ENCODE data around the gene PRSS2. TPM values are rescaled to one million over a fixed set of nuclear protein-coding genes. Genes with fewer than 3 reads are reported as not detected.
"Not testable (repeated sequence)": the region's sequence is repeated elsewhere in the genome, so short reads cannot be mapped to it uniquely, and the experiment has no call there.

PRSS2 gene
- total RNA-seq, 1 donor from 2014 or later: not detected

DNA sequence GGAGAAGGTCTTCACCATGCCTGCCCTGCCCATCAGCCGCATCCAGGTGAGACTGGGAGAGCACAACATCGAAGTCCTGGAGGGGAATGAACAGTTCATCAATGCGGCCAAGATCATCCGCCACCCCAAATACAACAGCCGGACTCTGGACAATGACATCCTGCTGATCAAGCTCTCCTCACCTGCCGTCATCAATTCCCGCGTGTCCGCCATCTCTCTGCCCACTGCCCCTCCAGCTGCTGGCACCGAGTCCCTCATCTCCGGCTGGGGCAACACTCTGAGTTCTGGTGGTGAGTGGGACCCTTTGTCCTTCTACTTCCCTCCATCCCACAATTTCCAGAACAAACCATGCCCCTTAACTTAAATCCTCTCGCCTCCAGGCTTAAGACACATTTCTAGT, 2.5 kb downstream of the PRSS2 start:
- Histone ChIP-seq H3K36me3 (no peaks in the 10 kb centered on the region), H3K4me3 (no peak overlapping the region), H3K4me1 (no peaks in the 10 kb centered on the region), H3K27me3 (ENCODE audit: low read depth) (peaks cover 18% of the 10 kb centered on the region), H3K9me3 (replicated peaks) (no peaks in the 10 kb centered on the region), H3K27ac (replicated peaks) (no peak overlapping the region)
- DNase-seq: no peak
- intact Hi-C loops (cut with micrococcal nuclease): no loop called here
- TF ChIP-seq, protein P1, sequence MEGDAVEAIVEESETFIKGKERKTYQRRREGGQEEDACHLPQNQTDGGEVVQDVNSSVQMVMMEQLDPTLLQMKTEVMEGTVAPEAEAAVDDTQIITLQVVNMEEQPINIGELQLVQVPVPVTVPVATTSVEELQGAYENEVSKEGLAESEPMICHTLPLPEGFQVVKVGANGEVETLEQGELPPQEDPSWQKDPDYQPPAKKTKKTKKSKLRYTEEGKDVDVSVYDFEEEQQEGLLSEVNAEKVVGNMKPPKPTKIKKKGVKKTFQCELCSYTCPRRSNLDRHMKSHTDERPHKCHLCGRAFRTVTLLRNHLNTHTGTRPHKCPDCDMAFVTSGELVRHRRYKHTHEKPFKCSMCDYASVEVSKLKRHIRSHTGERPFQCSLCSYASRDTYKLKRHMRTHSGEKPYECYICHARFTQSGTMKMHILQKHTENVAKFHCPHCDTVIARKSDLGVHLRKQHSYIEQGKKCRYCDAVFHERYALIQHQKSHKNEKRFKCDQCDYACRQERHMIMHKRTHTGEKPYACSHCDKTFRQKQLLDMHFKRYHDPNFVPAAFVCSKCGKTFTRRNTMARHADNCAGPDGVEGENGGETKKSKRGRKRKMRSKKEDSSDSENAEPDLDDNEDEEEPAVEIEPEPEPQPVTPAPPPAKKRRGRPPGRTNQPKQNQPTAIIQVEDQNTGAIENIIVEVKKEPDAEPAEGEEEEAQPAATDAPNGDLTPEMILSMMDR (IDR thresholded peaks at IDR 0.05; ENCODE audit: borderline replicate concordance): no peak

DNA sequence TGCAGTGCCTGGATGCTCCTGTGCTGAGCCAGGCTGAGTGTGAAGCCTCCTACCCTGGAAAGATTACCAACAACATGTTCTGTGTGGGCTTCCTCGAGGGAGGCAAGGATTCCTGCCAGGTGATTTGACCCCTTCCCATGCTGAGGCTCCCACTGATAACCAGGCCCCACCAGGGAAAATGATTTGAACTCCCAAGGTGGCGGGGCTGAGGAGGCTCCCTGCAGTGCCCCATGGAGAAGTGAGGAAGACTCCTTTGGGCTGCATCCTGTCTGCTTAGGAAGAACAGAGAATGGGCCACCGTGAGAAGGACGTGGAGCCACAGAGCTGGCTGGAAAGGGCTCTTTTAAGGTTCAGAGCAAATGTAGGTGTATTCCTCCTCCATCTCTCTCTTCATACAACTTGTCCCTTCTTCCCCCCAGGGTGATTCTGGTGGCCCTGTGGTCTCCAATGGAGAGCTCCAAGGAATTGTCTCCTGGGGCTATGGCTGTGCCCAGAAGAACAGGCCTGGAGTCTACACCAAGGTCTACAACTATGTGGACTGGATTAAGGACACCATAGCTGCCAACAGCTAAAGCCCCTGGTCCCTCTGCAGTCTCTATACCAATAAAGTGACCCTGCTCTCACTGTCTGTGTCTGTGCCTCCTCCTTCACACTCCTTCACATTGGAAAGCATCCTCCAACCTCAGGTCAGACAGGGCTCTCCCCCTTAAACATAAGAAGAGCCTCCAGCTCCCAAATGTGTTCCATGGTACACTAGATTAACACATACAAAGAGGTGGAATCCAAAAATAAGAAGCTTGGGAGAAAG, 3.4 kb downstream of the PRSS2 start:
- DNase-seq: no peak
- TF ChIP-seq, protein P1 (IDR thresholded peaks at IDR 0.05; ENCODE audit: borderline replicate concordance): no peak
- intact Hi-C loops (cut with micrococcal nuclease): no loop called here
- Histone ChIP-seq H3K27me3 (ENCODE audit: low read depth) (peaks cover 12% of the 10 kb centered on the region), H3K4me3 (no peak overlapping the region), H3K9me3 (replicated peaks) (no peaks in the 10 kb centered on the region), H3K4me1 (no peaks in the 10 kb centered on the region), H3K36me3 (no peaks in the 10 kb centered on the region), H3K27ac (replicated peaks) (no peak overlapping the region)

DNA sequence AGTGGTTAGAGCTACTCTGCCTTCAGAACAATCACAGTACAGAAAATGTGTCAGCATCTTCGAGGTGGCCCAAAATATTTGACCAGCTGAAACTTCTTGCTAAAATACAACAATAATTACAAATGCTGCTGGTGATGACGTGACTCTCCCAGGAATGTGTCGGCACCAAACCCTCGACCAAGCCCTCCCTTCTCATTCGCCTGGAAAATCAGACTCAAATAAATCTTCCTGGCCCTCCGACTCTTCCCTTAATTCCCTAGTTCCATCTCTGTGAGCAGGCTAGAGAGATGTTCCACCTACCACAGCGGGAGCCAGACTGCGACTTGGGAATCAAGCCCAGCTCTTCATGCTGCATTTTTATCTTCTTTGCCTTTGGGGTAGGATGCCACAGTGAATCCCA, 4.1 kb downstream of the PRSS2 start:
- Histone ChIP-seq H3K27me3 (ENCODE audit: low read depth) (peaks cover 10% of the 10 kb centered on the region), H3K36me3 (no peaks in the 10 kb centered on the region), H3K9me3 (replicated peaks) (no peaks in the 10 kb centered on the region), H3K27ac (replicated peaks) (no peak overlapping the region), H3K4me1 (no peaks in the 10 kb centered on the region), H3K4me3 (no peak overlapping the region)
- TF ChIP-seq, protein P1 (IDR thresholded peaks at IDR 0.05; ENCODE audit: borderline replicate concordance): no peak
- no peak for DNase-seq
- intact Hi-C loops (cut with micrococcal nuclease): no loop called here

DNA sequence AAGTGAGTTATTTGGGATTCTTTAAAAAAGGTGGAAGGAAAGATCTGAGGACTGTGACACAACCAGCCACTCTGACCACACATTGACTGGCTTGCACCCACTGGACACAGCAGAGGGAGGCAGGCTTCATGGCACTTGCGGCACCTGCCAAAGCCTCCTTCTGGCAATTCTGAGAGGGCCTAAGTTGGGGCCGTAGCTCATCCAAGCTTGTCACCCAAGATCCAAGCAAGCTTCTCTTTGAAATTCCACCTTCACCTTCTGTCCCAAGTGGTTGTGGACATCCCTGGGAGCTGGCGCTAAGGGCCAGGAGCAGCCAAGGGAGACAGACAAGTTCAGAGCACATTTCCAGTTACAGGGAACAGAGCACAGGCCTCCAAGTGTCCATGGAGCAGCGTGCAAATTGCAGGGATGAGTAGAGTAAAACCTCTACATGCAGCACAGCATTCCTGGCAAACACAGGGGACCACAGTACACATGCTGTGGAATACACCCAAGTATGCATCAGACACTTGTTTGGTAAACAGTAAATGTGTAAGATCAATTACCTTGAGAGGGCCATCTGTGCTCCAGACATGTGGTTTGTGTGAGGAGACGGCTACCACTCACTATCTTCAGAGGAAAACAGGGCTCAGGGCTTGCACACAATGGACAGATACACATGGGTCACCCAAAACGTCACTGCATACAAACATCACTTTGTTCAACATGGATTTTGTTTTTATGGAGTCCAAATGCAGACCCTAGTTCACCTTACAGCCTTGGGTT, 4.8 kb downstream of the PRSS2 start:
- H3K27me3 ChIP-seq (ENCODE audit: low read depth); H3K36me3 ChIP-seq; H3K4me3 ChIP-seq; DNase-seq; H3K9me3 ChIP-seq (replicated peaks); H3K4me1 ChIP-seq; H3K27ac ChIP-seq (replicated peaks); intact Hi-C loops (cut with micrococcal nuclease): not testable (repeated sequence)

DNA sequence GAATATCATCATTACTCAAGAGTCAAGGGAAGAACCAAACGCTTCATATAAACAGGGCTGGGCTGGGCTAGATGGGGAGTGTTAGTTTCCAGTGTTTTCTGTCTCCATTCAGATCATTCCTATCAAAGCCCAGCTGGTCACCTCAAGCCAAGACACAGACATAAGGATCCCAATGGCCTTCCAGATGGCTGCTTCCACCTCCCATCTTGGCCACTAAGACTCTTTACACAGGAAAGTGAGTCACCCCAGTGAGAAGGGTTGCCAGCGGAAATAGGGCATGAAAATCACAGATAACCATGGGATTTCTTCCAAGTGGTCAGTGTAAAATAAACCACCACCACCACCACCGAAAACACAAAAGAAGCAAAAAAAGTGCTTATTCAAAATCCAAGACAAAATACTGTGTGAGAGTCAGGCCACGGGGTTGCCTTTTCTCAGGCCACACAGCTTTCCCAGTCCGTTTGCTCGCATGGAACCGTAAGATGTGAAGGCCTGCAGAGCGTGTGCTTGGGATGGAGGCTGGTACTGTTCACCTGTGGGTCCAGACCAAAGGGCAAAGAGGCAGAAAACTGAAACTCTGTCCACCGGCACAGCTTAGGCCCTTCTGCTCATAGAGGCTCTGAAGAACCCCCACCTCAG, 5.6 kb downstream of the PRSS2 start:
- H3K4me1 ChIP-seq: no peaks in the 10 kb centered on the region
- H3K9me3 ChIP-seq (replicated peaks): no peaks in the 10 kb centered on the region
- no peak overlapping the region for H3K27ac ChIP-seq (replicated peaks)
- intact Hi-C loops (cut with micrococcal nuclease): no loop called here
- no peak for DNase-seq
- TF ChIP-seq, protein P1 (IDR thresholded peaks at IDR 0.05; ENCODE audit: borderline replicate concordance): no peak
- H3K4me3 ChIP-seq: no peak overlapping the region
- H3K27me3 ChIP-seq (ENCODE audit: low read depth): peaks cover 2% of the 10 kb centered on the region
- H3K36me3 ChIP-seq: no peaks in the 10 kb centered on the region

DNA sequence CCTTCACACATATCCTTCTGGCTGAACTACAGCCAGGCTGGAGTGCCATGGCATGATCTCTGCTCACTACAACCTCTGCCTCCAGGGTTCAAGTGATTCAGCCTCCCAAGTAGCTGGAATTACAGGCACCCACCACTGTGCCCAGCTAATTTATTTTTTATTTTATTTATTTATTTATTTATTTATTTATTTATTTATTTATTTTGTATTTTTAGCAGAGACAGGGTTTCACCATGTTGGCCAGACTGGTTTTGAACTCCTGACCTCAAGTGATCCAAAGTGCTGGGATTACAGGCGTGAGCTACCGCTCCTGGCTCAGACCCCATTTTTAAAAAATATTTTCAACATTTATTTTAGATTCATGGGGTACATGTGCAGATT, 6.1 kb downstream of the PRSS2 start:
- H3K27ac ChIP-seq (replicated peaks); H3K4me3 ChIP-seq; H3K36me3 ChIP-seq; DNase-seq; intact Hi-C loops (cut with micrococcal nuclease); H3K9me3 ChIP-seq (replicated peaks); H3K27me3 ChIP-seq (ENCODE audit: low read depth); H3K4me1 ChIP-seq: not testable (repeated sequence)
